ENCODE data around the gene ADAMTS15.

ADAMTS15 gene

GRCh38 chr11:130509942-130510341, 61.5 kb downstream of the ADAMTS15 start:
- Histone ChIP-seq H3K27me3 (ENCODE audit: insufficient read depth, poor library complexity, severe bottlenecking) (no peaks in the 10 kb centered on the region), H3K4me3 (ENCODE audit: severe bottlenecking) (no peak overlapping the region), H3K9me3 (ENCODE audit: severe bottlenecking) (no peaks in the 10 kb centered on the region), H3K4me1 (ENCODE audit: insufficient read depth, poor library complexity, severe bottlenecking) (no peaks in the 10 kb centered on the region), H3K27ac (ENCODE audit: poor library complexity, severe bottlenecking) (no peak overlapping the region), H3K36me3 (ENCODE audit: low read depth) (no peaks in the 10 kb centered on the region)
- DNase-seq (ENCODE audit: low spot score) = no peak
- no peak for ATAC-seq (ENCODE audit: low read depth)
- no peak for TF ChIP-seq CTCF (IDR thresholded peaks at IDR 0.05; ENCODE audit: poor library complexity, severe bottlenecking)

GRCh38 chr11:130510407-130511006, 62.1 kb downstream of the ADAMTS15 start:
- DNase-seq (ENCODE audit: low spot score) = no peak
- Histone ChIP-seq H3K27me3 (ENCODE audit: insufficient read depth, poor library complexity, severe bottlenecking) (no peaks in the 10 kb centered on the region), H3K4me3 (ENCODE audit: severe bottlenecking) (no peak overlapping the region), H3K9me3 (ENCODE audit: severe bottlenecking) (no peaks in the 10 kb centered on the region), H3K36me3 (ENCODE audit: low read depth) (no peaks in the 10 kb centered on the region), H3K27ac (ENCODE audit: poor library complexity, severe bottlenecking) (no peak overlapping the region), H3K4me1 (ENCODE audit: insufficient read depth, poor library complexity, severe bottlenecking) (no peaks in the 10 kb centered on the region)
- no peak for TF ChIP-seq CTCF (IDR thresholded peaks at IDR 0.05; ENCODE audit: poor library complexity, severe bottlenecking)
- no peak for ATAC-seq (ENCODE audit: low read depth)

- Histone ChIP-seq H3K27me3 (ENCODE audit: insufficient read depth, poor library complexity, severe bottlenecking) (no peaks in the 10 kb centered on the region), H3K4me3 (ENCODE audit: severe bottlenecking) (no peak overlapping the region), H3K27ac (ENCODE audit: poor library complexity, severe bottlenecking) (no peak overlapping the region), H3K4me1 (ENCODE audit: insufficient read depth, poor library complexity, severe bottlenecking) (no peaks in the 10 kb centered on the region), H3K36me3 (ENCODE audit: low read depth) (no peaks in the 10 kb centered on the region), H3K9me3 (ENCODE audit: severe bottlenecking) (no peaks in the 10 kb centered on the region)
- no peak for TF ChIP-seq CTCF (IDR thresholded peaks at IDR 0.05; ENCODE audit: poor library complexity, severe bottlenecking)
- ATAC-seq (ENCODE audit: low read depth) = no peak
- no peak for DNase-seq (ENCODE audit: low spot score)
Measured at GRCh38 chr11:130511765-130512164, 63.3 kb downstream of the ADAMTS15 start.

- no peak for TF ChIP-seq CTCF (IDR thresholded peaks at IDR 0.05; ENCODE audit: poor library complexity, severe bottlenecking)
- no peak for DNase-seq (ENCODE audit: low spot score)
- H3K27me3 ChIP-seq (ENCODE audit: insufficient read depth, poor library complexity, severe bottlenecking) = no peaks in the 10 kb centered on the region
- no peak overlapping the region for H3K27ac ChIP-seq (ENCODE audit: poor library complexity, severe bottlenecking)
- H3K4me1 ChIP-seq (ENCODE audit: insufficient read depth, poor library complexity, severe bottlenecking) = no peaks in the 10 kb centered on the region
- H3K4me3 ChIP-seq (ENCODE audit: severe bottlenecking) = no peak overlapping the region
- H3K9me3 ChIP-seq (ENCODE audit: severe bottlenecking) = no peaks in the 10 kb centered on the region
- H3K36me3 ChIP-seq (ENCODE audit: low read depth) = no peaks in the 10 kb centered on the region
- no peak for ATAC-seq (ENCODE audit: low read depth)
Measured at GRCh38 chr11:130512662-130513061, 64.2 kb downstream of the ADAMTS15 start.

- Histone ChIP-seq H3K9me3 (ENCODE audit: severe bottlenecking) (no peaks in the 10 kb centered on the region), H3K27me3 (ENCODE audit: insufficient read depth, poor library complexity, severe bottlenecking) (no peaks in the 10 kb centered on the region), H3K4me1 (ENCODE audit: insufficient read depth, poor library complexity, severe bottlenecking) (no peaks in the 10 kb centered on the region), H3K4me3 (ENCODE audit: severe bottlenecking) (no peak overlapping the region), H3K36me3 (ENCODE audit: low read depth) (no peaks in the 10 kb centered on the region), H3K27ac (ENCODE audit: poor library complexity, severe bottlenecking) (no peak overlapping the region)
- ATAC-seq (ENCODE audit: low read depth) (no peak), DNase-seq (ENCODE audit: low spot score) (no peak)
- no peak for TF ChIP-seq CTCF (IDR thresholded peaks at IDR 0.05; ENCODE audit: poor library complexity, severe bottlenecking)
Measured at GRCh38 chr11:130513132-130513531, 64.7 kb downstream of the ADAMTS15 start.

All from RWPE2 (cell line).